Measurements from ENCODE around the gene KRTAP10-4. TPM values are rescaled to one million over a fixed set of nuclear protein-coding genes. Genes with fewer than 3 reads are reported as not detected.

Gene KRTAP10-4
- total and polyA plus RNA-seq, 2 experiments from 2014 or later = not detected

GRCh38 chr21:44612029-44612486 is 38.5 kb downstream of the KRTAP10-4 start, which contains the start of gene KRTAP10-8:
KRTAP10-8 (plus strand) TSS chr21:44612079; CDS start chr21:44612101, 22 bp downstream.
- no peak within 1 kb of the TSS for H3K27ac Mint-ChIP-seq
- no peak for DNase-seq (ENCODE audit: low spot score)
- H3K36me3 Mint-ChIP-seq (ENCODE audit: low read depth) = peaks cover 19% of the 10 kb centered on the region
- H3K9me3 Mint-ChIP-seq = peaks cover 43% of the 10 kb centered on the region
- no peaks in the 10 kb centered on the region for H3K79me2 ChIP-seq (replicated peaks; ENCODE audit: insufficient read depth)
- H3K4me2 ChIP-seq = no peak within 1 kb of the TSS
- no peak within 1 kb of the TSS for H2AFZ ChIP-seq
- H3K27me3 Mint-ChIP-seq (ENCODE audit: insufficient read depth, low read depth, poor library complexity) = peaks cover 8% of the 10 kb centered on the region
- H3K4me1 Mint-ChIP-seq = peaks cover 11% of the 10 kb centered on the region
- ATAC-seq = no peak
- no peak within 1 kb of the TSS for H3K4me3 ChIP-seq
- H3K9me2 ChIP-seq (ENCODE audit: insufficient read depth) = no peaks in the 10 kb centered on the region
- no peak within 1 kb of the TSS for H3K27ac ChIP-seq (ENCODE audit: low read depth)
- no peaks in the 10 kb centered on the region for H3K27me3 ChIP-seq (ENCODE audit: insufficient read depth)
- H3F3A ChIP-seq (replicated peaks; ENCODE audit: low read depth) = no peaks in the 10 kb centered on the region
- H3K36me3 ChIP-seq (ENCODE audit: insufficient read depth) = 0 out of 2 replicates have a peak, but pooled peaks cover 4% of the 10 kb centered on the region
- H3K4me3 Mint-ChIP-seq = no peak within 1 kb of the TSS
- no peak for TF ChIP-seq CTCF (conservative IDR thresholded peaks at IDR 0.05; ENCODE audit: low read depth in 2 of 2)
- no peak for TF ChIP-seq CREB1 (CRISPR knock-in tag; IDR thresholded peaks at IDR 0.05; ENCODE audit: low read depth)
- TF ChIP-seq POLR2AphosphoS5 (IDR thresholded peaks at IDR 0.05; ENCODE audit: low read depth) = no peak
- TF ChIP-seq, protein P1, sequence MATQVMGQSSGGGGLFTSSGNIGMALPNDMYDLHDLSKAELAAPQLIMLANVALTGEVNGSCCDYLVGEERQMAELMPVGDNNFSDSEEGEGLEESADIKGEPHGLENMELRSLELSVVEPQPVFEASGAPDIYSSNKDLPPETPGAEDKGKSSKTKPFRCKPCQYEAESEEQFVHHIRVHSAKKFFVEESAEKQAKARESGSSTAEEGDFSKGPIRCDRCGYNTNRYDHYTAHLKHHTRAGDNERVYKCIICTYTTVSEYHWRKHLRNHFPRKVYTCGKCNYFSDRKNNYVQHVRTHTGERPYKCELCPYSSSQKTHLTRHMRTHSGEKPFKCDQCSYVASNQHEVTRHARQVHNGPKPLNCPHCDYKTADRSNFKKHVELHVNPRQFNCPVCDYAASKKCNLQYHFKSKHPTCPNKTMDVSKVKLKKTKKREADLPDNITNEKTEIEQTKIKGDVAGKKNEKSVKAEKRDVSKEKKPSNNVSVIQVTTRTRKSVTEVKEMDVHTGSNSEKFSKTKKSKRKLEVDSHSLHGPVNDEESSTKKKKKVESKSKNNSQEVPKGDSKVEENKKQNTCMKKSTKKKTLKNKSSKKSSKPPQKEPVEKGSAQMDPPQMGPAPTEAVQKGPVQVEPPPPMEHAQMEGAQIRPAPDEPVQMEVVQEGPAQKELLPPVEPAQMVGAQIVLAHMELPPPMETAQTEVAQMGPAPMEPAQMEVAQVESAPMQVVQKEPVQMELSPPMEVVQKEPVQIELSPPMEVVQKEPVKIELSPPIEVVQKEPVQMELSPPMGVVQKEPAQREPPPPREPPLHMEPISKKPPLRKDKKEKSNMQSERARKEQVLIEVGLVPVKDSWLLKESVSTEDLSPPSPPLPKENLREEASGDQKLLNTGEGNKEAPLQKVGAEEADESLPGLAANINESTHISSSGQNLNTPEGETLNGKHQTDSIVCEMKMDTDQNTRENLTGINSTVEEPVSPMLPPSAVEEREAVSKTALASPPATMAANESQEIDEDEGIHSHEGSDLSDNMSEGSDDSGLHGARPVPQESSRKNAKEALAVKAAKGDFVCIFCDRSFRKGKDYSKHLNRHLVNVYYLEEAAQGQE (IDR thresholded peaks at IDR 0.05; ENCODE audit: unreplicated experiment) = no peak
- TF ChIP-seq EZH2phosphoT487 (IDR thresholded peaks at IDR 0.05; ENCODE audit: unreplicated experiment) = no peak
- TF ChIP-seq, protein P2, sequence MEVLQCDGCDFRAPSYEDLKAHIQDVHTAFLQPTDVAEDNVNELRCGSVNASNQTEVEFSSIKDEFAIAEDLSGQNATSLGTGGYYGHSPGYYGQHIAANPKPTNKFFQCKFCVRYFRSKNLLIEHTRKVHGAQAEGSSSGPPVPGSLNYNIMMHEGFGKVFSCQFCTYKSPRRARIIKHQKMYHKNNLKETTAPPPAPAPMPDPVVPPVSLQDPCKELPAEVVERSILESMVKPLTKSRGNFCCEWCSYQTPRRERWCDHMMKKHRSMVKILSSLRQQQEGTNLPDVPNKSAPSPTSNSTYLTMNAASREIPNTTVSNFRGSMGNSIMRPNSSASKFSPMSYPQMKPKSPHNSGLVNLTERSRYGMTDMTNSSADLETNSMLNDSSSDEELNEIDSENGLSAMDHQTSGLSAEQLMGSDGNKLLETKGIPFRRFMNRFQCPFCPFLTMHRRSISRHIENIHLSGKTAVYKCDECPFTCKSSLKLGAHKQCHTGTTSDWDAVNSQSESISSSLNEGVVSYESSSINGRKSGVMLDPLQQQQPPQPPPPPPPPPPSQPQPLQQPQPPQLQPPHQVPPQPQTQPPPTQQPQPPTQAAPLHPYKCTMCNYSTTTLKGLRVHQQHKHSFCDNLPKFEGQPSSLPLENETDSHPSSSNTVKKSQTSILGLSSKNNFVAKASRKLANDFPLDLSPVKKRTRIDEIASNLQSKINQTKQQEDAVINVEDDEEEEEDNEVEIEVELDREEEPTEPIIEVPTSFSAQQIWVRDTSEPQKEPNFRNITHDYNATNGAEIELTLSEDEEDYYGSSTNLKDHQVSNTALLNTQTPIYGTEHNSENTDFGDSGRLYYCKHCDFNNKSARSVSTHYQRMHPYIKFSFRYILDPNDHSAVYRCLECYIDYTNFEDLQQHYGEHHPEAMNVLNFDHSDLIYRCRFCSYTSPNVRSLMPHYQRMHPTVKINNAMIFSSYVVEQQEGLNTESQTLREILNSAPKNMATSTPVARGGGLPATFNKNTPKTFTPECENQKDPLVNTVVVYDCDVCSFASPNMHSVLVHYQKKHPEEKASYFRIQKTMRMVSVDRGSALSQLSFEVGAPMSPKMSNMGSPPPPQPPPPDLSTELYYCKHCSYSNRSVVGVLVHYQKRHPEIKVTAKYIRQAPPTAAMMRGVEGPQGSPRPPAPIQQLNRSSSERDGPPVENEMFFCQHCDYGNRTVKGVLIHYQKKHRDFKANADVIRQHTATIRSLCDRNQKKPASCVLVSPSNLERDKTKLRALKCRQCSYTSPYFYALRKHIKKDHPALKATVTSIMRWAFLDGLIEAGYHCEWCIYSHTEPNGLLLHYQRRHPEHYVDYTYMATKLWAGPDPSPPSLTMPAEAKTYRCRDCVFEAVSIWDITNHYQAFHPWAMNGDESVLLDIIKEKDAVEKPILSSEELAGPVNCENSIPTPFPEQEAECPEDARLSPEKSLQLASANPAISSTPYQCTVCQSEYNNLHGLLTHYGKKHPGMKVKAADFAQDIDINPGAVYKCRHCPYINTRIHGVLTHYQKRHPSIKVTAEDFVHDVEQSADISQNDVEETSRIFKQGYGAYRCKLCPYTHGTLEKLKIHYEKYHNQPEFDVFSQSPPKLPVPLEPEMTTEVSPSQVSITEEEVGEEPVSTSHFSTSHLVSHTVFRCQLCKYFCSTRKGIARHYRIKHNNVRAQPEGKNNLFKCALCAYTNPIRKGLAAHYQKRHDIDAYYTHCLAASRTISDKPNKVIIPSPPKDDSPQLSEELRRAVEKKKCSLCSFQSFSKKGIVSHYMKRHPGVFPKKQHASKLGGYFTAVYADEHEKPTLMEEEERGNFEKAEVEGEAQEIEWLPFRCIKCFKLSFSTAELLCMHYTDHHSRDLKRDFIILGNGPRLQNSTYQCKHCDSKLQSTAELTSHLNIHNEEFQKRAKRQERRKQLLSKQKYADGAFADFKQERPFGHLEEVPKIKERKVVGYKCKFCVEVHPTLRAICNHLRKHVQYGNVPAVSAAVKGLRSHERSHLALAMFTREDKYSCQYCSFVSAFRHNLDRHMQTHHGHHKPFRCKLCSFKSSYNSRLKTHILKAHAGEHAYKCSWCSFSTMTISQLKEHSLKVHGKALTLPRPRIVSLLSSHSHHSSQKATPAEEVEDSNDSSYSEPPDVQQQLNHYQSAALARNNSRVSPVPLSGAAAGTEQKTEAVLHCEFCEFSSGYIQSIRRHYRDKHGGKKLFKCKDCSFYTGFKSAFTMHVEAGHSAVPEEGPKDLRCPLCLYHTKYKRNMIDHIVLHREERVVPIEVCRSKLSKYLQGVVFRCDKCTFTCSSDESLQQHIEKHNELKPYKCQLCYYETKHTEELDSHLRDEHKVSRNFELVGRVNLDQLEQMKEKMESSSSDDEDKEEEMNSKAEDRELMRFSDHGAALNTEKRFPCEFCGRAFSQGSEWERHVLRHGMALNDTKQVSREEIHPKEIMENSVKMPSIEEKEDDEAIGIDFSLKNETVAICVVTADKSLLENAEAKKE (CRISPR knock-in tag; IDR thresholded peaks at IDR 0.05) = no peak
- no peak for TF ChIP-seq NANOG (IDR thresholded peaks at IDR 0.05; ENCODE audit: borderline replicate concordance)
- TF ChIP-seq STAT1 (IDR thresholded peaks at IDR 0.05; ENCODE audit: unreplicated experiment) = no peak
- no peak for TF ChIP-seq ZNF114 (CRISPR knock-in tag; IDR thresholded peaks at IDR 0.05)
- TF ChIP-seq ZNF331 (CRISPR knock-in tag; IDR thresholded peaks at IDR 0.05; ENCODE audit: low read depth) = no peak
- no peak for TF ChIP-seq ETS1 (IDR thresholded peaks at IDR 0.05)
- TF ChIP-seq EZH2 (IDR thresholded peaks at IDR 0.05; ENCODE audit: low read depth, unreplicated experiment) = no peak
- no peak for TF ChIP-seq JUNB (IDR thresholded peaks at IDR 0.05; ENCODE audit: unreplicated experiment)
- H4K20me1 ChIP-seq (replicated peaks; ENCODE audit: insufficient read depth) = no peaks in the 10 kb centered on the region
- no peaks in the 10 kb centered on the region for H3K4me1 ChIP-seq (ENCODE audit: insufficient read depth)

All from GM23338 (cell line).